ENCODE data around the gene PSMB4.
"Not testable (repeated sequence)": the region's sequence is repeated elsewhere in the genome, so short reads cannot be mapped to it uniquely, and the experiment has no call there.

Gene PSMB4

GRCh38 chr1:151407304-151407703 is 7.9 kb downstream of the PSMB4 start:
- Histone ChIP-seq H3K9me3 (ENCODE audit: control insufficient read depth, low read length) (no peaks in the 10 kb centered on the region), H3K4me3 (ENCODE audit: insufficient read depth, low read depth, low read length) (no peak overlapping the region), H3K27me3 (ENCODE audit: control insufficient read depth, insufficient read depth, low read length, poor library complexity, severe bottlenecking) (no peaks in the 10 kb centered on the region), H3K4me1 (ENCODE audit: control insufficient read depth, insufficient read depth, low read length) (no peaks in the 10 kb centered on the region), H3K27ac (ENCODE audit: insufficient read depth, low read depth, low read length, poor library complexity, severe bottlenecking) (no peak overlapping the region), H3K36me3 (ENCODE audit: control insufficient read depth, insufficient read depth, low read length) (peaks cover 79% of the 10 kb centered on the region)
- WGBS, 2 experiments, result 91% methylated on average over 3 of the region's 3 CpGs

- Histone ChIP-seq H3K9me3 (ENCODE audit: control insufficient read depth, low read length) (no peaks in the 10 kb centered on the region), H3K4me1 (ENCODE audit: control insufficient read depth, insufficient read depth, low read length) (no peaks in the 10 kb centered on the region), H3K4me3 (ENCODE audit: insufficient read depth, low read depth, low read length) (no peak overlapping the region), H3K27me3 (ENCODE audit: control insufficient read depth, insufficient read depth, low read length, poor library complexity, severe bottlenecking) (no peaks in the 10 kb centered on the region), H3K27ac (ENCODE audit: insufficient read depth, low read depth, low read length, poor library complexity, severe bottlenecking) (no peak overlapping the region), H3K36me3 (ENCODE audit: control insufficient read depth, insufficient read depth, low read length) (peaks cover 84% of the 10 kb centered on the region)
These were observed 9.5 kb downstream of the PSMB4 start for GRCh38 chr1:151408891-151409290.

GRCh38 chr1:151411884-151412283 is 12.5 kb downstream of the PSMB4 start:
- Histone ChIP-seq H3K4me1 (ENCODE audit: control insufficient read depth, insufficient read depth, low read length) (no peaks in the 10 kb centered on the region), H3K9me3 (ENCODE audit: control insufficient read depth, low read length) (no peaks in the 10 kb centered on the region), H3K4me3 (ENCODE audit: insufficient read depth, low read depth, low read length) (no peak overlapping the region), H3K27ac (ENCODE audit: insufficient read depth, low read depth, low read length, poor library complexity, severe bottlenecking) (no peak overlapping the region), H3K36me3 (ENCODE audit: control insufficient read depth, insufficient read depth, low read length) (peaks cover 65% of the 10 kb centered on the region), H3K27me3 (ENCODE audit: control insufficient read depth, insufficient read depth, low read length, poor library complexity, severe bottlenecking) (no peaks in the 10 kb centered on the region)
- 85 to 96% methylated on average over 2 of the region's 2 CpGs for WGBS, 2 experiments

- no peaks in the 10 kb centered on the region for H3K27me3 ChIP-seq (ENCODE audit: control insufficient read depth, insufficient read depth, low read length, poor library complexity, severe bottlenecking)
- H3K9me3 ChIP-seq (ENCODE audit: control insufficient read depth, low read length), result no peaks in the 10 kb centered on the region
- H3K36me3 ChIP-seq (ENCODE audit: control insufficient read depth, insufficient read depth, low read length), result peaks cover 43% of the 10 kb centered on the region
- H3K27ac ChIP-seq (ENCODE audit: insufficient read depth, low read depth, low read length, poor library complexity, severe bottlenecking), result no peak overlapping the region
- WGBS, 2 experiments, result 90 to 95% methylated on average over 4 of the region's 4 CpGs
- H3K4me3 ChIP-seq (ENCODE audit: insufficient read depth, low read depth, low read length), result no peak overlapping the region
- H3K4me1 ChIP-seq (ENCODE audit: control insufficient read depth, insufficient read depth, low read length), result no peaks in the 10 kb centered on the region
These were observed 16.9 kb downstream of the PSMB4 start for GRCh38 chr1:151416231-151416630.

- Histone ChIP-seq H3K36me3 (ENCODE audit: control insufficient read depth, insufficient read depth, low read length) (peaks cover 38% of the 10 kb centered on the region), H3K27me3 (ENCODE audit: control insufficient read depth, insufficient read depth, low read length, poor library complexity, severe bottlenecking) (no peaks in the 10 kb centered on the region), H3K27ac (ENCODE audit: insufficient read depth, low read depth, low read length, poor library complexity, severe bottlenecking) (no peak overlapping the region), H3K9me3 (ENCODE audit: control insufficient read depth, low read length) (no peaks in the 10 kb centered on the region), H3K4me3 (ENCODE audit: insufficient read depth, low read depth, low read length) (no peak overlapping the region), H3K4me1 (ENCODE audit: control insufficient read depth, insufficient read depth, low read length) (no peaks in the 10 kb centered on the region)
- 88 to 94% methylated on average over 3 of the region's 3 CpGs for WGBS, 2 experiments
These were observed 18.7 kb downstream of the PSMB4 start for GRCh38 chr1:151418081-151418480.

- WGBS, 2 experiments, result 68 to 73% methylated on average over 4 to 5 of the region's 5 CpGs
- Histone ChIP-seq H3K4me3 (ENCODE audit: insufficient read depth, low read depth, low read length) (no peak overlapping the region), H3K27me3 (ENCODE audit: control insufficient read depth, insufficient read depth, low read length, poor library complexity, severe bottlenecking) (no peaks in the 10 kb centered on the region), H3K4me1 (ENCODE audit: control insufficient read depth, insufficient read depth, low read length) (no peaks in the 10 kb centered on the region), H3K36me3 (ENCODE audit: control insufficient read depth, insufficient read depth, low read length) (peaks cover 53% of the 10 kb centered on the region), H3K27ac (ENCODE audit: insufficient read depth, low read depth, low read length, poor library complexity, severe bottlenecking) (no peak overlapping the region), H3K9me3 (ENCODE audit: control insufficient read depth, low read length) (no peaks in the 10 kb centered on the region)
These were observed 20.4 kb downstream of the PSMB4 start for GRCh38 chr1:151419819-151420218.

- H3K36me3 ChIP-seq (ENCODE audit: control insufficient read depth, insufficient read depth, low read length), result peaks cover 64% of the 10 kb centered on the region
- H3K9me3 ChIP-seq (ENCODE audit: control insufficient read depth, low read length), result no peaks in the 10 kb centered on the region
- no peaks in the 10 kb centered on the region for H3K27me3 ChIP-seq (ENCODE audit: control insufficient read depth, insufficient read depth, low read length, poor library complexity, severe bottlenecking)
- H3K4me1 ChIP-seq (ENCODE audit: control insufficient read depth, insufficient read depth, low read length), result no peaks in the 10 kb centered on the region
- WGBS, 2 experiments, result 98 to 99% methylated on average over 2 of the region's 2 CpGs
- H3K27ac ChIP-seq (ENCODE audit: insufficient read depth, low read depth, low read length, poor library complexity, severe bottlenecking), result no peak overlapping the region
- H3K4me3 ChIP-seq (ENCODE audit: insufficient read depth, low read depth, low read length), result no peak overlapping the region
These were observed 25.7 kb downstream of the PSMB4 start for GRCh38 chr1:151425103-151425502.

GRCh38 chr1:151428068-151428467 is 28.7 kb downstream of the PSMB4 start:
- Histone ChIP-seq H3K4me3 (ENCODE audit: insufficient read depth, low read depth, low read length) (no peak overlapping the region), H3K9me3 (ENCODE audit: control insufficient read depth, low read length) (no peaks in the 10 kb centered on the region), H3K36me3 (ENCODE audit: control insufficient read depth, insufficient read depth, low read length) (peaks cover 50% of the 10 kb centered on the region), H3K27me3 (ENCODE audit: control insufficient read depth, insufficient read depth, low read length, poor library complexity, severe bottlenecking) (no peaks in the 10 kb centered on the region), H3K4me1 (ENCODE audit: control insufficient read depth, insufficient read depth, low read length) (no peaks in the 10 kb centered on the region), H3K27ac (ENCODE audit: insufficient read depth, low read depth, low read length, poor library complexity, severe bottlenecking) (no peak overlapping the region)
- 97 to 98% methylated on average over 7 of the region's 7 CpGs for WGBS, 2 experiments

- WGBS, 2 experiments, result 92 to 94% methylated on average over 5 of the region's 5 CpGs
- not testable (repeated sequence) for H3K4me3 ChIP-seq (ENCODE audit: insufficient read depth, low read depth, low read length); H3K9me3 ChIP-seq (ENCODE audit: control insufficient read depth, low read length); H3K36me3 ChIP-seq (ENCODE audit: control insufficient read depth, insufficient read depth, low read length); H3K27me3 ChIP-seq (ENCODE audit: control insufficient read depth, insufficient read depth, low read length, poor library complexity, severe bottlenecking); H3K4me1 ChIP-seq (ENCODE audit: control insufficient read depth, insufficient read depth, low read length); H3K27ac ChIP-seq (ENCODE audit: insufficient read depth, low read depth, low read length, poor library complexity, severe bottlenecking)
These were observed 34.5 kb downstream of the PSMB4 start for GRCh38 chr1:151433827-151434226.

GRCh38 chr1:151435174-151435573 is 35.8 kb downstream of the PSMB4 start:
- Histone ChIP-seq H3K4me1 (ENCODE audit: control insufficient read depth, insufficient read depth, low read length) (no peaks in the 10 kb centered on the region), H3K36me3 (ENCODE audit: control insufficient read depth, insufficient read depth, low read length) (peaks cover 9% of the 10 kb centered on the region), H3K27me3 (ENCODE audit: control insufficient read depth, insufficient read depth, low read length, poor library complexity, severe bottlenecking) (no peaks in the 10 kb centered on the region), H3K9me3 (ENCODE audit: control insufficient read depth, low read length) (no peaks in the 10 kb centered on the region), H3K27ac (ENCODE audit: insufficient read depth, low read depth, low read length, poor library complexity, severe bottlenecking) (no peak overlapping the region), H3K4me3 (ENCODE audit: insufficient read depth, low read depth, low read length) (no peak overlapping the region)
- 90 to 98% methylated on average over 3 of the region's 3 CpGs for WGBS, 2 experiments

- H3K27ac ChIP-seq (ENCODE audit: insufficient read depth, low read depth, low read length, poor library complexity, severe bottlenecking), result no peak overlapping the region
- peaks cover 14% of the 10 kb centered on the region for H3K36me3 ChIP-seq (ENCODE audit: control insufficient read depth, insufficient read depth, low read length)
- 96% methylated on average over 5 of the region's 6 CpGs for WGBS, 2 experiments
- H3K4me3 ChIP-seq (ENCODE audit: insufficient read depth, low read depth, low read length), result no peak overlapping the region
- no peaks in the 10 kb centered on the region for H3K27me3 ChIP-seq (ENCODE audit: control insufficient read depth, insufficient read depth, low read length, poor library complexity, severe bottlenecking)
- H3K4me1 ChIP-seq (ENCODE audit: control insufficient read depth, insufficient read depth, low read length), result no peaks in the 10 kb centered on the region
- no peaks in the 10 kb centered on the region for H3K9me3 ChIP-seq (ENCODE audit: control insufficient read depth, low read length)
These were observed 37.6 kb downstream of the PSMB4 start for GRCh38 chr1:151436985-151437384.

All from ectodermal cell (in vitro differentiated cells).